Measurements from ENCODE around the gene CYRIA. TPM values are rescaled to one million over a fixed set of nuclear protein-coding genes. Genes with fewer than 3 reads are reported as not detected.

The CYRIA gene
- total RNA-seq, 1 donor: 0.43 TPM

- TF ChIP-seq, protein P1, sequence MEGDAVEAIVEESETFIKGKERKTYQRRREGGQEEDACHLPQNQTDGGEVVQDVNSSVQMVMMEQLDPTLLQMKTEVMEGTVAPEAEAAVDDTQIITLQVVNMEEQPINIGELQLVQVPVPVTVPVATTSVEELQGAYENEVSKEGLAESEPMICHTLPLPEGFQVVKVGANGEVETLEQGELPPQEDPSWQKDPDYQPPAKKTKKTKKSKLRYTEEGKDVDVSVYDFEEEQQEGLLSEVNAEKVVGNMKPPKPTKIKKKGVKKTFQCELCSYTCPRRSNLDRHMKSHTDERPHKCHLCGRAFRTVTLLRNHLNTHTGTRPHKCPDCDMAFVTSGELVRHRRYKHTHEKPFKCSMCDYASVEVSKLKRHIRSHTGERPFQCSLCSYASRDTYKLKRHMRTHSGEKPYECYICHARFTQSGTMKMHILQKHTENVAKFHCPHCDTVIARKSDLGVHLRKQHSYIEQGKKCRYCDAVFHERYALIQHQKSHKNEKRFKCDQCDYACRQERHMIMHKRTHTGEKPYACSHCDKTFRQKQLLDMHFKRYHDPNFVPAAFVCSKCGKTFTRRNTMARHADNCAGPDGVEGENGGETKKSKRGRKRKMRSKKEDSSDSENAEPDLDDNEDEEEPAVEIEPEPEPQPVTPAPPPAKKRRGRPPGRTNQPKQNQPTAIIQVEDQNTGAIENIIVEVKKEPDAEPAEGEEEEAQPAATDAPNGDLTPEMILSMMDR (IDR thresholded peaks at IDR 0.05; ENCODE audit: insufficient read depth, low read depth, low read length): no peak
- peak; percentile 59 for DNase-seq (ENCODE audit: low read depth)
- no peak overlapping the region for H3K4me3 ChIP-seq (ENCODE audit: low read depth, low read length)
These were observed 31.8 kb downstream of the CYRIA start for GRCh38 chr2:16633621-16634430.

- no peak overlapping the region for H3K4me3 ChIP-seq (ENCODE audit: low read depth, low read length)
- TF ChIP-seq, protein P1 (IDR thresholded peaks at IDR 0.05; ENCODE audit: insufficient read depth, low read depth, low read length): no peak
- no peak for DNase-seq (ENCODE audit: low read depth)
These were observed 33.0 kb downstream of the CYRIA start for GRCh38 chr2:16632598-16632997.

DNA sequence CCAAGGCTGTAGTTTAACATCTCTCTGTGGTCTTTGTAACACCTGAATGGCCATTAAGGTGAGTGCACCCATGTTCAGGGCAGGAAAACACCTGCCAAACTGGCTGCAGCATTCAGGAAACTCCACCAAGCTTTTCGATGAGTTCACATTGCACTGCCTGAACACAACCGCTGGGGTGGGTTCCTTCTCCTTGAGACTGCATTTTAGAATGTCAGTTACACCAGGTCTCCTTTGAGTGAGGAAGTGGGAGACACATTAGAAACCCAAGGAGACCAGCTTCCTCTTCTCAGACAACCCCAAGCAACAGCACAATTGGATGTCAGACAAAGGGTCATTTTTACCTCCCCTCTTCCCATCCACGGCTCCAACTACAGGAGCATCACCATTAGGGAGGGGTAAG is 35.2 kb downstream of the CYRIA start:
- no peak overlapping the region for H3K4me3 ChIP-seq (ENCODE audit: low read depth, low read length)
- TF ChIP-seq, protein P1 (IDR thresholded peaks at IDR 0.05; ENCODE audit: insufficient read depth, low read depth, low read length): no peak
- no peak for DNase-seq (ENCODE audit: low read depth)

DNA sequence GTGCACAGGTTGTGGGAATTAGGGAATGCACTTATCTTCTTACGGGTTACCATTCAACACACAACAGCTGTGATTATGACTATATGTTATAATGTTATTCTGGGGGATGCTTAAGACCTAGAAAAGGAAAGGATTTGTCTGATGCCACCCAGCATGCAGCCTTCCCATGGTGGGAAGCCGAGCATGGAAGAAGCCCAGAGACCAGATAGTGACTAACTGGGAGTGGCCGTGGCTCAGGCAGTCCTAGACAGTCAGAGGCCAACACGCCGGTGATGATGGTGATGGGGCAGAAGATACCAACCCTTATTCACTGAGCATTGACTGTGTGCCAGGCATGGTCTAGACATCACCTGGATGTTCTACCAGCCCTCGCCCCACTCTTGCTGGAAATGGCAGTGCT is 35.9 kb downstream of the CYRIA start:
- no peak for DNase-seq (ENCODE audit: low read depth)
- H3K4me3 ChIP-seq (ENCODE audit: low read depth, low read length): no peak overlapping the region
- TF ChIP-seq, protein P1 (IDR thresholded peaks at IDR 0.05; ENCODE audit: insufficient read depth, low read depth, low read length): no peak

DNA sequence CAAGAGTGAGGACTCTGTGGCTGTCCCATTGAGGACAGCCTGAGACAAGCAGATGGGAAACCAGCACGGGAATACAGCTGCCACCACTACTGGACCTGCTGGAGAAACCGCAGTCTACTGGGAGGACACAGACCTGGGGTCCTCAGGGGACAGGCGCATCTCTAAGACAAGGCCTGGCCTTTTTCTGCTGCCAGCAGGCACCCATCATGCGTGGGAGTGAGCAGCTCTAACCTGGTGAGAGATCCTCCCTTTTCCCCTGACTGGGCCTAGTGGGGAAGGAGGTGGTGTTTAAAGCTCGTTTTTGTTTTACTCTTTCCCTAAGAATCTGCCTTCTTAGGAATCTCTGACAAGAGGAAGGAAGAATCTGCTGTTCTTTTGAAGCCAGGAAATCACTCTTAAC is 36.6 kb downstream of the CYRIA start:
- DNase-seq (ENCODE audit: low read depth): no peak
- H3K4me3 ChIP-seq (ENCODE audit: low read depth, low read length): no peak overlapping the region
- TF ChIP-seq, protein P1 (IDR thresholded peaks at IDR 0.05; ENCODE audit: insufficient read depth, low read depth, low read length): no peak

GRCh38 chr2:16628314-16628713 is 37.3 kb downstream of the CYRIA start:
- DNase-seq (ENCODE audit: low read depth): no peak
- TF ChIP-seq, protein P1 (IDR thresholded peaks at IDR 0.05; ENCODE audit: insufficient read depth, low read depth, low read length): no peak
- H3K4me3 ChIP-seq (ENCODE audit: low read depth, low read length): no peak overlapping the region

Measured in fibroblast of villous mesenchyme (primary cell).